ENCODE results near the gene UBXN11.

GRCh38 chr1:26327956-26328362 is 21.5 kb upstream of the UBXN11 start:
- TF ChIP-seq CTCF (IDR thresholded peaks at IDR 0.05) (no peak), POLR2A (IDR thresholded peaks at IDR 0.05) (no peak)
